IMR-90 (cell line): ENCODE data around the gene ISCU.

Experiments
- CHD1 ChIP-seq: IDR thresholded peaks from 2 replicates; pipeline ENCODE4 v1.6.1; 2012; ENCODE audit warnings: low read depth, low read length, improper control_type of control experiment
- CTCF ChIP-seq: conservative IDR thresholded peaks from 2 replicates; pipeline ENCODE4 v1.5.1; 2012; ENCODE audit warnings: mild to moderate bottlenecking, low read depth, low read length, improper control_type of control experiment
- POLR2A ChIP-seq: IDR thresholded peaks from 2 replicates; pipeline ENCODE4 v1.6.1; 2012; ENCODE audit warnings: mild to moderate bottlenecking, low read depth, low read length

GRCh38 chr12:108543652-108544051 is 18.7 kb upstream of the ISCU start:
- TF ChIP-seq POLR2A (no peak), CTCF (no peak), CHD1 (no peak)
